Measurements from ENCODE around the gene ENOX1. TPM values are rescaled to one million over a fixed set of nuclear protein-coding genes. Genes with fewer than 3 reads are reported as not detected.

Gene ENOX1
- total RNA-seq, 1 donor from 2014 or later, result 0.71 TPM

DNA sequence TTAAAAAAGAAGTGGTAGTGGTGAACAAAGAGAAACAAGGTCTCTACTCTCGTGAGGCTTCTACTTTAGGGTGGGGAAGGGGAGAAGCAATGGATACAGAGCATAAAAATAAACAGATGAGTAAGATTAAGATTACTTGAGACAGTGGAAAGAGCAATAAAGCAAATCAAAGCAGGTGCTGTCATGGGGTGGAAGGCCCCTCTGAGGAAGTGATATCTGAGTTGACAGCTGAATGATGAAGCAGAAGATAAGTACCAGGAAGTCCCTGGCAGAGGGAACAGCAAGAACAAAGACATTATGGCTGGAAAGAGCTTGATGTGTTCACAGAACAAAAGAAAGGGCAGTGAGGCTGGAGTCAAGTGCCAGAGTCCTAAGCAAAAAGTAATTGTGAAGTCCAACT is 221.8 kb downstream of the ENOX1 start:
- no peak overlapping the region for H3K4me3 ChIP-seq (ENCODE audit: low read depth, low read length)
- DNase-seq (ENCODE audit: low read depth), result no peak
- H3K27me3 ChIP-seq (ENCODE audit: control insufficient read depth, insufficient read depth, low read length), result no peaks in the 10 kb centered on the region
- H3K36me3 ChIP-seq (ENCODE audit: control insufficient read depth, insufficient read depth, low read length), result no peaks in the 10 kb centered on the region
- TF ChIP-seq, protein P1, sequence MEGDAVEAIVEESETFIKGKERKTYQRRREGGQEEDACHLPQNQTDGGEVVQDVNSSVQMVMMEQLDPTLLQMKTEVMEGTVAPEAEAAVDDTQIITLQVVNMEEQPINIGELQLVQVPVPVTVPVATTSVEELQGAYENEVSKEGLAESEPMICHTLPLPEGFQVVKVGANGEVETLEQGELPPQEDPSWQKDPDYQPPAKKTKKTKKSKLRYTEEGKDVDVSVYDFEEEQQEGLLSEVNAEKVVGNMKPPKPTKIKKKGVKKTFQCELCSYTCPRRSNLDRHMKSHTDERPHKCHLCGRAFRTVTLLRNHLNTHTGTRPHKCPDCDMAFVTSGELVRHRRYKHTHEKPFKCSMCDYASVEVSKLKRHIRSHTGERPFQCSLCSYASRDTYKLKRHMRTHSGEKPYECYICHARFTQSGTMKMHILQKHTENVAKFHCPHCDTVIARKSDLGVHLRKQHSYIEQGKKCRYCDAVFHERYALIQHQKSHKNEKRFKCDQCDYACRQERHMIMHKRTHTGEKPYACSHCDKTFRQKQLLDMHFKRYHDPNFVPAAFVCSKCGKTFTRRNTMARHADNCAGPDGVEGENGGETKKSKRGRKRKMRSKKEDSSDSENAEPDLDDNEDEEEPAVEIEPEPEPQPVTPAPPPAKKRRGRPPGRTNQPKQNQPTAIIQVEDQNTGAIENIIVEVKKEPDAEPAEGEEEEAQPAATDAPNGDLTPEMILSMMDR (IDR thresholded peaks at IDR 0.05; ENCODE audit: insufficient read depth, low read length, poor library complexity, severe bottlenecking), result no peak

DNA sequence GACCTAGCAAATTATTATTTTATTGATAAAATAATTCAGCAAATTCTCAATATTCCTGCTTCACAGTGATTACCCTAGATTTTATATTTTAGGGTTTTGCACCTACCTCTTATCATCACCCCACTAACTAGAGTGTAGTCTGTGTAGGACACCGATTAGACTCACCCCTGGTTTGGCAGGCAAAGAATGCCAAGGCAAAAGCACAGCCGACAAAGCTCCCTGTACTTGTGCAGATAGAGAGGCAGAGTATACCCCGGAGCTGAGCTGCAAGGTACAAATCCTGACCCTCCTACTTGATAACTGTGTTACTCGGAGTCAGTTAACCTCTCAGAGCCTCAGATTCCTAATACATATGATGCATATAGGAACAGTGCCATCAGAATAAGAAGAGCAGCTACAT is 225.7 kb downstream of the ENOX1 start:
- DNase-seq (ENCODE audit: low read depth), result no peak
- no peaks in the 10 kb centered on the region for H3K36me3 ChIP-seq (ENCODE audit: control insufficient read depth, insufficient read depth, low read length)
- TF ChIP-seq, protein P1 (IDR thresholded peaks at IDR 0.05; ENCODE audit: insufficient read depth, low read length, poor library complexity, severe bottlenecking), result no peak
- no peaks in the 10 kb centered on the region for H3K27me3 ChIP-seq (ENCODE audit: control insufficient read depth, insufficient read depth, low read length)
- no peak overlapping the region for H3K4me3 ChIP-seq (ENCODE audit: low read depth, low read length)

DNA sequence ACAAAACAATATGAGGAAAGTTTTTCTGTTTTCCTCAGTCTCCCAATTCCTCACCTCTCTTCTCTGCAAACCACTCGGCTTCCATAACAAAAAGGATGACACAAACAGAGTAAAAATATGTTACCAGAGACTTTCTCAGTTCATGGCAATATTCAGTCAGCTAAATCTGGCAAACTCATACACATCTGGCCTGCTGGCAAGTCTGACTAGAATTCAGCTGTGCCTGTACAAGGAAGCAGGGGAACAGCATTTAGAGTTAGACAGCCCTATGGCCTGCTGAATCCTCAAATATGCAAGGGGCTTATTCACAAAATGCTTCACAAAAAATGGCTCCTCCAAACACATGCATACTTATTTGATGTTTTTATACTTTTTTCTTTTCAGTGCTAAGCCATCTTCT is 227.8 kb downstream of the ENOX1 start:
- no peaks in the 10 kb centered on the region for H3K36me3 ChIP-seq (ENCODE audit: control insufficient read depth, insufficient read depth, low read length)
- TF ChIP-seq, protein P1 (IDR thresholded peaks at IDR 0.05; ENCODE audit: insufficient read depth, low read length, poor library complexity, severe bottlenecking), result no peak
- H3K4me3 ChIP-seq (ENCODE audit: low read depth, low read length), result no peak overlapping the region
- DNase-seq (ENCODE audit: low read depth), result no peak
- no peaks in the 10 kb centered on the region for H3K27me3 ChIP-seq (ENCODE audit: control insufficient read depth, insufficient read depth, low read length)

DNA sequence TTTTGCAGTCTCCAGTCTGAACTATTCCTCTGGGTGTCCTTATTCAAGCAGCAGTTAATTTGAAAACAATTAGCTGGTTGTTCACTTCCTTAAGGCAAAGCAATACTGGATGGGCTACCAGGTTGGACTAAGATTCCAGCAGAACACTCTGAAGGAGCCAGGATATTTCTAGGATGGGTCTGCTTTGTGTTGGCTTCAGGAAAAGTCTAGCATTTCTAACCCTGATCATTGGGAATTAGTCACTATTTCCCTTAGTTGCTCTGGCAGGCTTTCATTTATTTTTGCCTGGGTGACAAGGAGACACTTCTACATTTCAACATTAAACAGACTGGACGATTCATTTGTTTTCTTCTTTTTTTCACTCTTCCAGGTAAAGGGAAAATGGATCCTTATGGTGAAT is 228.4 kb downstream of the ENOX1 start:
- H3K27me3 ChIP-seq (ENCODE audit: control insufficient read depth, insufficient read depth, low read length), result no peaks in the 10 kb centered on the region
- H3K36me3 ChIP-seq (ENCODE audit: control insufficient read depth, insufficient read depth, low read length), result no peaks in the 10 kb centered on the region
- TF ChIP-seq, protein P1 (IDR thresholded peaks at IDR 0.05; ENCODE audit: insufficient read depth, low read length, poor library complexity, severe bottlenecking), result no peak
- H3K4me3 ChIP-seq (ENCODE audit: low read depth, low read length), result no peak overlapping the region
- no peak for DNase-seq (ENCODE audit: low read depth)

DNA sequence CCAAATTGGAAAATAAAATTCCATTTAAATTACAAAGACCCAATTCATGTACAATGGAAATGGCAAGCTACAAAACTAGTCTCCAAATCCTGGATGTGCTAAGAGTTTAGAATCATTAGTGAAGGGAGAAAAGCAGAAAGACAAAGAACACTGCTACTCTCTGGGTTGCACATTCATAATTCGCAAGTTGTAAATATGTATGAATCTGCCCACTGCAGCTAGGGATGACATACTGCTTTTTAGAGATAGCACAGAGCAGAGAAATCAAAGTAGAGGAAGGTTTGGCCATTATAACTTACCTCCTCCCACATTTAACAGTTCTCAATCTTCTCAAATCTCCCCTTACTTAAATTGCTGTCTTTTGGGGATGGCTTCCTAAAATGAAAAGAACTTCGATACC is 231.1 kb downstream of the ENOX1 start:
- no peaks in the 10 kb centered on the region for H3K36me3 ChIP-seq (ENCODE audit: control insufficient read depth, insufficient read depth, low read length)
- no peak for DNase-seq (ENCODE audit: low read depth)
- TF ChIP-seq, protein P1 (IDR thresholded peaks at IDR 0.05; ENCODE audit: insufficient read depth, low read length, poor library complexity, severe bottlenecking), result no peak
- H3K27me3 ChIP-seq (ENCODE audit: control insufficient read depth, insufficient read depth, low read length), result no peaks in the 10 kb centered on the region
- no peak overlapping the region for H3K4me3 ChIP-seq (ENCODE audit: low read depth, low read length)

DNA sequence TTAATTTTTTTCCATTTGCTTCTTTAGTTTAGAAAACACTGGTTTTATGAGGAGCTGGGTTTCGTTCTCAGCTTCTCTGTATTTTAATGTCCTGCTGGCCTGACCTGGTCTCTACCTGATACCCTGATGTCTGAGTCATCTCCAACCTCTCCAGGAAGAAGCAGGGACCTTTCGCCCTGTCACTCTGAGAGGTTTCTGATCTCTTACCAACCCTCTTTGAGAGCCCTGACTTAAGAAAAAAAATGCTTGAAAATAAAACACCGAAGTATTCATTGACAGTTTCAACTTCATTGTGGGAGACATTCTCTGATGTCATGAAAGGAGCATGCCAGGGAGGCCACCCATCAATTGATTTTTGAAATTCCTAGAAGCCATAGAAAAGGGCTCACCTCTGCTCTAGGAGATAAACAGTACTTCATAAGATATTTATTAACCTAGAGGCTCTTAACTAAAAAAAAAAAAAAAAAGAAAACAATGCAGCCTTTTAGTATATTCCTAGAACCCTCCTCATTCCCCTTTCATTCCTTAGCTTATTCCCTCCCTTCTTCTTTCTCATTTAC is 234.8 kb downstream of the ENOX1 start:
- no peaks in the 10 kb centered on the region for H3K36me3 ChIP-seq (ENCODE audit: control insufficient read depth, insufficient read depth, low read length)
- H3K27me3 ChIP-seq (ENCODE audit: control insufficient read depth, insufficient read depth, low read length), result no peaks in the 10 kb centered on the region
- TF ChIP-seq, protein P1 (IDR thresholded peaks at IDR 0.05; ENCODE audit: insufficient read depth, low read length, poor library complexity, severe bottlenecking), result no peak
- no peak overlapping the region for H3K4me3 ChIP-seq (ENCODE audit: low read depth, low read length)
- no peak for DNase-seq (ENCODE audit: low read depth)

Measured in kidney epithelial cell (primary cell).